Liver (tissue), 3 donors: ENCODE results near the gene LPP.

Experiments used
- CTCF ChIP-seq: fragments of 150-350 bp; IDR thresholded peaks from 2 replicates; pipeline ENCODE4 v1.5.1; 2017; ENCODE audit warnings: improper control_type of control experiment, low read depth, low read length; ENCODE audit not compliant: missing input control
- HNF4A ChIP-seq, 2 donors: conservative IDR thresholded peaks; 2 replicates each; pipeline ENCODE4 v1.6.1; 2016; ENCODE audit warnings: antibody characterized with exemption in 2 of 2, mild to moderate bottlenecking in 2 of 2
- REST ChIP-seq: IDR thresholded peaks from 2 replicates; pipeline ENCODE4 v1.6.1; 2016; ENCODE audit warnings: antibody characterized with exemption, mild to moderate bottlenecking
- SP1 ChIP-seq: IDR thresholded peaks from 2 replicates; pipeline ENCODE4 v1.6.1; 2018; ENCODE audit warnings: antibody characterized with exemption, mild to moderate bottlenecking
- YY1 ChIP-seq: IDR thresholded peaks from 2 replicates; pipeline ENCODE4 v1.6.1; 2016; ENCODE audit warnings: antibody characterized with exemption, mild to moderate bottlenecking
- TF ChIP-seq, protein P1 (sequence below): IDR thresholded peaks from 2 replicates; pipeline ENCODE4 v1.6.1; 2016; ENCODE audit warnings: antibody characterized with exemption
- donor health status: healthy.
- donor health status: healthy.

DNA sequence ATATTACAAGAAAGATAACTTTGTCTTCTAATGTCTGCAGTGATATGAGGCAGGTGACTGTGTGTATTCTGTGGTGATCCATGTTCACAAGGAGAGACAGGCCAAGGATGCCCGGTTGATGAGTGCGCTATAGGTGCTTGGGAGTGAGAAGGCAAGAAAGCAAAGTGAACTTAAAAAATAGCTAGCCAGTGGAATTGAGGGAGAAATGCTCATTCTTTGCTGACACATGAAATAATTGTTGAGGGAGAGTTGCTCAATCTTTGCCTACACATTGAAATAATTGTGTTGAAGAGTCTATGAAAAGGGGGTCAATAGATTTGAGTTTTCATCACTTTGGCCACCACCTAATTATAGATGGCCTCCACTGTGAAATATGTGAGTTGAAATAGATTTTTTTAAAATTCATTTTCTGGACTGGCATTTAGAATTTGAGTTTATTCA, 156.3 kb downstream of the LPP start:
- TF ChIP-seq REST (no peak), CTCF (no peak), SP1 (no peak), HNF4A (conservative IDR thresholded peaks at IDR 0.05) (no peak), YY1 (no peak)
- TF ChIP-seq, protein P1, sequence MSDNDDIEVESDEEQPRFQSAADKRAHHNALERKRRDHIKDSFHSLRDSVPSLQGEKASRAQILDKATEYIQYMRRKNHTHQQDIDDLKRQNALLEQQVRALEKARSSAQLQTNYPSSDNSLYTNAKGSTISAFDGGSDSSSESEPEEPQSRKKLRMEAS: no peak
